RWPE1 (cell line): ENCODE data around the gene GALNT18.

Experiments used
- CTCF ChIA-PET: fragments of 350-600 bp; sonication (Branson Sonifier 250); formaldehyde crosslinking; extraction: SDS; loops from one replicate; lab custom pipeline; 2021; lab: Yijun Ruan, JAX
- POLR2A ChIA-PET: fragments of 400-600 bp; formaldehyde crosslinking; extraction: SDS; loops from one replicate; lab custom pipeline; 2020; ENCODE audit warnings: antibody characterized with exemption; ENCODE audit not compliant: low non-redundant PET; lab: Yijun Ruan, JAX
- DNase-seq: peaks from one replicate; pipeline ENCODE4 v3.0.0; 2012; ENCODE audit warnings: low spot score
- H3K27ac ChIP-seq: fragments of 450-650 bp; 2 replicates; pipeline ENCODE4 v1.5.1; 2017
- CTCF ChIP-seq: fragments of 450-650 bp; conservative IDR thresholded peaks from 2 replicates; pipeline ENCODE4 v1.5.1; 2017; ENCODE audit warnings: low read depth, mild to moderate bottlenecking

GALNT18 gene

GRCh38 chr11:11621573-11622339 is at the start of gene GALNT18:
Gene GALNT18, minus strand, starts transcription at chr11:11622005.
- ChIA-PET CTCF (interaction anchor here (0.5 to 2.1 kb wide), 10 partner anchors 38 to 721 kb away, joined by 3 to 10 read pairs (median 4); no protein-coding TSS in a partner anchor), POLR2A (no interaction called here)
- peak within 1 kb of the TSS; percentile 75 for H3K27ac ChIP-seq
- peak; percentile 98 for DNase-seq
- peak; percentile 44 for TF ChIP-seq CTCF

- no peak overlapping the region for H3K27ac ChIP-seq
- no peak for TF ChIP-seq CTCF
- DNase-seq = no peak
- ChIA-PET CTCF (no interaction called here), POLR2A (no interaction called here)
These were observed 48.8 kb upstream of the GALNT18 start for GRCh38 chr11:11670574-11670973.

GRCh38 chr11:11669233-11669846 is 47.5 kb upstream of the GALNT18 start:
- CTCF ChIA-PET = interaction anchor here (0.7 to 0.9 kb wide), 2 partner anchors 10 to 313 kb away, joined by 3 to 4 read pairs; no protein-coding TSS in a partner anchor
- DNase-seq = no peak

GRCh38 chr11:11668781-11669180 is 47.0 kb upstream of the GALNT18 start:
- POLR2A ChIA-PET = no interaction called here
- TF ChIP-seq CTCF = no peak
- CTCF ChIA-PET = no interaction called here
- H3K27ac ChIP-seq = no peak overlapping the region
- DNase-seq = no peak

More at GRCh38 chr11:11669233-11669846, 47.5 kb upstream of the GALNT18 start:
- no peak for TF ChIP-seq CTCF
- H3K27ac ChIP-seq = no peak overlapping the region
- POLR2A ChIA-PET = no interaction called here

GRCh38 chr11:11668274-11668673 is 46.5 kb upstream of the GALNT18 start:
- no peak for DNase-seq
- TF ChIP-seq CTCF = no peak
- ChIA-PET POLR2A (no interaction called here), CTCF (interaction anchor here (0.5 kb wide), 1 partner anchor 615 kb away, joined by 4 read pairs; no protein-coding TSS in a partner anchor)
- no peak overlapping the region for H3K27ac ChIP-seq

GRCh38 chr11:11667056-11667455 is 45.3 kb upstream of the GALNT18 start:
- TF ChIP-seq CTCF = no peak
- H3K27ac ChIP-seq = no peak overlapping the region
- ChIA-PET CTCF (interaction anchor here (0.7 kb wide), 1 partner anchor 161 kb away, joined by 3 read pairs; no protein-coding TSS in a partner anchor), POLR2A (no interaction called here)
- DNase-seq = no peak
